Small intestine (tissue), 7 donors: ENCODE measurements around the gene PLCL1. TPM values are rescaled to one million over a fixed set of nuclear protein-coding genes. Genes with fewer than 3 reads are reported as not detected.

Experiments used
- DNase-seq, 2 donors: peaks; one replicate each; pipeline versions ENCODE4 v3.0.0 to v3.0.0-alpha.2; 2013
- FAIRE-seq: peaks from 2 replicates; lab custom pipeline; 2012; peaks lifted over from hg19 to GRCh38; lab: Jason Lieb, UNC
- H3K27ac ChIP-seq, 3 donors: one replicate each; pipeline ENCODE4 v1.5.1; 2013; ENCODE audit warnings: low read length in 2 of 3, mild to moderate bottlenecking in 2 of 3, control low read depth in 1 of 3, inconsistent platforms in 1 of 3, low read depth in 1 of 3, moderate library complexity in 1 of 3
- H3K27me3 ChIP-seq, 3 donors: one replicate each; pipeline ENCODE4 v1.6.1; 2013; ENCODE audit warnings: low read length in 3 of 3, inconsistent platforms in 1 of 3; ENCODE audit not compliant: control insufficient read depth in 3 of 3, insufficient read depth in 3 of 3
- H3K36me3 ChIP-seq, 3 donors: one replicate each; pipeline ENCODE4 v1.6.1; 2013; ENCODE audit warnings: low read length in 3 of 3, inconsistent platforms in 1 of 3, low read depth in 1 of 3, mild to moderate bottlenecking in 1 of 3, moderate library complexity in 1 of 3; ENCODE audit not compliant: control insufficient read depth in 3 of 3, insufficient read depth in 2 of 3
- H3K4me1 ChIP-seq, 3 donors: one replicate each; pipeline ENCODE4 v1.6.1; 2013; ENCODE audit warnings: low read length in 2 of 3, inconsistent platforms in 1 of 3, low read depth in 1 of 3, mild to moderate bottlenecking in 1 of 3, moderate library complexity in 1 of 3; ENCODE audit not compliant: control insufficient read depth in 3 of 3, insufficient read depth in 2 of 3
- H3K4me3 ChIP-seq, 3 donors: one replicate each; pipeline ENCODE4 v1.5.1; 2013; ENCODE audit warnings: low read length in 3 of 3, control low read depth in 1 of 3, inconsistent platforms in 1 of 3, low read depth in 1 of 3, mild to moderate bottlenecking in 1 of 3, moderate library complexity in 1 of 3
- H3K9me3 ChIP-seq, 2 donors: one replicate each; pipeline ENCODE4 v1.6.1; 2013; ENCODE audit warnings: low read depth in 1 of 2, low read length in 1 of 2; ENCODE audit not compliant: control insufficient read depth in 2 of 2, insufficient read depth in 1 of 2
- WGBS, 3 donors: extraction: QIAGEN DNeasy Blood & Tissue Kit; methylation state at CpG; one replicate each; pipeline ENCODE4 v1.1.7; 2013; 5-methylcytosine and 5-hydroxymethylcytosine counted together
- polyA plus RNA-seq, 4 donors: library from polyadenylated mRNA; stranded (reverse) in 3 of 4; unstranded in 1 of 4; fragments of 200-250 nt in 3 of 4; fragments of 120-200 nt in 1 of 4; gene quantifications; one replicate each; pipeline versions ENCODE4 v1.2.1 to v1.2.3, GENCODE V29; 2013
- donor health status: healthy with polysubstance abuse.
- donor health status: control.
- donor health status: control.
- donor health status: Bipolar disorder and iron deficiency.
- donor health status: healthy.

PLCL1 gene
- polyA plus RNA-seq, 4 donors = 0.58 to 2.3 (median 0.81) TPM; not detected in 1

GRCh38 chr2:197784956-197785941 lies 19.1 kb upstream of the PLCL1 start, which contains the start of gene BOLL:
TSS of gene BOLL (minus strand) at chr2:197785319. CDS start at chr2:197781850, 3,469 bp downstream.
- FAIRE-seq (no peak), DNase-seq (no peak)
- 90 to 94% (median 90%) methylated on average over 68 to 80 of the region's 80 CpGs for WGBS, 3 donors
- no peaks in the 10 kb centered on the region for H3K4me1 ChIP-seq
- no peaks in the 10 kb centered on the region for H3K36me3 ChIP-seq
- H3K4me3 ChIP-seq = peak within 1 kb of the TSS in 2 of 3 donors; percentile 15 to 46
- H3K27ac ChIP-seq = no peak within 1 kb of the TSS
- H3K9me3 ChIP-seq = peaks cover 0 to 15% of the 10 kb centered on the region in 2 donors
- peaks cover 0 to 27% (median 11%) of the 10 kb centered on the region in 3 donors for H3K27me3 ChIP-seq

- peak in 1 of 2 donors; percentile 58 for DNase-seq
- Histone ChIP-seq H3K9me3 (peaks cover 0 to 15% of the 10 kb centered on the region in 2 donors), H3K4me1 (no peaks in the 10 kb centered on the region), H3K36me3 (no peaks in the 10 kb centered on the region), H3K4me3 (peak overlapping the region; percentile 15 to 46 (median 35)), H3K27ac (no peak overlapping the region), H3K27me3 (peaks cover 0 to 27% (median 11%) of the 10 kb centered on the region in 3 donors)
- 5 to 13% (median 10%) methylated on average over 69 to 79 of the region's 79 CpGs for WGBS, 3 donors
- no peak for FAIRE-seq
Observed at GRCh38 chr2:197786010-197786877, 18.1 kb upstream of the PLCL1 start.

GRCh38 chr2:197793456-197793855 lies 10.9 kb upstream of the PLCL1 start:
- Histone ChIP-seq H3K4me1 (no peaks in the 10 kb centered on the region), H3K36me3 (no peaks in the 10 kb centered on the region), H3K27me3 (peaks cover 0 to 6% (median 5%) of the 10 kb centered on the region in 3 donors), H3K4me3 (no peak overlapping the region), H3K9me3 (no peaks in the 10 kb centered on the region), H3K27ac (no peak overlapping the region)
- WGBS, 3 donors = 77 to 96% (median 88%) methylated on average over 1 of the region's 1 CpG
- DNase-seq (no peak), FAIRE-seq (no peak)

- FAIRE-seq = no peak
Observed at GRCh38 chr2:197795277-197795676, 9.1 kb upstream of the PLCL1 start.

GRCh38 chr2:197798187-197798586 lies 6.2 kb upstream of the PLCL1 start:
- Histone ChIP-seq H3K27ac (no peak overlapping the region), H3K36me3 (no peaks in the 10 kb centered on the region), H3K4me1 (no peaks in the 10 kb centered on the region), H3K27me3 (peaks cover 0 to 16% (median 5%) of the 10 kb centered on the region in 3 donors), H3K4me3 (no peak overlapping the region), H3K9me3 (no peaks in the 10 kb centered on the region)
- FAIRE-seq (no peak), DNase-seq (no peak)
- 49 to 53% (median 50%) methylated on average over 4 of the region's 4 CpGs for WGBS, 3 donors

More at GRCh38 chr2:197795277-197795676, 9.1 kb upstream of the PLCL1 start:
- no peaks in the 10 kb centered on the region for H3K4me1 ChIP-seq
- DNase-seq = no peak
- no peak overlapping the region for H3K4me3 ChIP-seq
- no peaks in the 10 kb centered on the region for H3K36me3 ChIP-seq
- H3K9me3 ChIP-seq = no peaks in the 10 kb centered on the region
- peaks cover 0 to 12% (median 3%) of the 10 kb centered on the region in 3 donors for H3K27me3 ChIP-seq
- no peak overlapping the region for H3K27ac ChIP-seq

GRCh38 chr2:197799068-197799467 lies 5.3 kb upstream of the PLCL1 start:
- Histone ChIP-seq H3K27ac (no peak overlapping the region), H3K9me3 (no peaks in the 10 kb centered on the region), H3K36me3 (no peaks in the 10 kb centered on the region), H3K4me1 (peaks cover 0 to 6% (median 5%) of the 10 kb centered on the region in 3 donors), H3K4me3 (no peak overlapping the region), H3K27me3 (peaks cover 0 to 23% (median 5%) of the 10 kb centered on the region in 3 donors)
- 51 to 62% (median 57%) methylated on average over 3 of the region's 3 CpGs for WGBS, 3 donors
- DNase-seq (no peak), FAIRE-seq (no peak)

GRCh38 chr2:197800091-197800490 lies 4.3 kb upstream of the PLCL1 start:
- no peak for DNase-seq
- peaks cover 0 to 8% (median 6%) of the 10 kb centered on the region in 3 donors for H3K4me1 ChIP-seq
- H3K4me3 ChIP-seq = no peak overlapping the region
- no peaks in the 10 kb centered on the region for H3K36me3 ChIP-seq
- H3K27ac ChIP-seq = no peak overlapping the region
- peaks cover 0 to 25% (median 3%) of the 10 kb centered on the region in 3 donors for H3K27me3 ChIP-seq
- 68 to 85% (median 72%) methylated on average over 2 of the region's 2 CpGs for WGBS, 3 donors
- no peaks in the 10 kb centered on the region for H3K9me3 ChIP-seq
- FAIRE-seq = no peak

GRCh38 chr2:197801033-197801432 lies 3.4 kb upstream of the PLCL1 start:
- Histone ChIP-seq H3K9me3 (no peaks in the 10 kb centered on the region), H3K4me1 (peaks cover 0 to 8% (median 6%) of the 10 kb centered on the region in 3 donors), H3K36me3 (no peaks in the 10 kb centered on the region), H3K4me3 (no peak overlapping the region), H3K27ac (no peak overlapping the region), H3K27me3 (peaks cover 0 to 35% (median 3%) of the 10 kb centered on the region in 3 donors)
- FAIRE-seq = no peak
- no peak for DNase-seq
